Subcutaneous abdominal adipose tissue (tissue), 5 donors: ENCODE data around the gene ANKRD29.
"Not testable (repeated sequence)": the region's sequence is repeated elsewhere in the genome, so short reads cannot be mapped to it uniquely, and the experiment has no call there.

Experiments used
- H3K27ac ChIP-seq: one replicate; pipeline ENCODE4 v1.7.0; 2013; ENCODE audit warnings: low read depth, mild to moderate bottlenecking, inconsistent platforms, low read length, moderate library complexity
- H3K27me3 ChIP-seq, 5 donors: one replicate each; pipeline ENCODE4 v1.7.0; 2013; ENCODE audit warnings: low read length in 5 of 5, inconsistent platforms in 1 of 5; ENCODE audit not compliant: control insufficient read depth in 5 of 5, insufficient read depth in 4 of 5
- H3K36me3 ChIP-seq, 5 donors: one replicate each; pipeline ENCODE4 v1.7.0; 2013; ENCODE audit warnings: low read length in 5 of 5; ENCODE audit not compliant: control insufficient read depth in 5 of 5, insufficient read depth in 5 of 5
- H3K4me1 ChIP-seq, 5 donors: one replicate each; pipeline ENCODE4 v1.7.0; 2013; ENCODE audit warnings: low read length in 5 of 5, mild to moderate bottlenecking in 3 of 5, moderate library complexity in 1 of 5; ENCODE audit not compliant: control insufficient read depth in 5 of 5, insufficient read depth in 5 of 5
- H3K4me3 ChIP-seq, 5 donors: one replicate each; pipeline ENCODE4 v1.7.0; 2013; ENCODE audit warnings: low read length in 5 of 5, low read depth in 1 of 5
- H3K9ac ChIP-seq, 5 donors: one replicate each; pipeline ENCODE4 v1.7.0; 2013; ENCODE audit warnings: low read length in 5 of 5, mild to moderate bottlenecking in 4 of 5, moderate library complexity in 3 of 5
- H3K9me3 ChIP-seq, 5 donors: one replicate each; pipeline ENCODE4 v1.7.0; 2013; ENCODE audit warnings: low read length in 5 of 5; ENCODE audit not compliant: control insufficient read depth in 5 of 5
- donor health status: healthy.
- donor health status: healthy.
- donor health status: healthy.
- donor health status: healthy.
- donor health status: healthy.

The ANKRD29 gene

DNA sequence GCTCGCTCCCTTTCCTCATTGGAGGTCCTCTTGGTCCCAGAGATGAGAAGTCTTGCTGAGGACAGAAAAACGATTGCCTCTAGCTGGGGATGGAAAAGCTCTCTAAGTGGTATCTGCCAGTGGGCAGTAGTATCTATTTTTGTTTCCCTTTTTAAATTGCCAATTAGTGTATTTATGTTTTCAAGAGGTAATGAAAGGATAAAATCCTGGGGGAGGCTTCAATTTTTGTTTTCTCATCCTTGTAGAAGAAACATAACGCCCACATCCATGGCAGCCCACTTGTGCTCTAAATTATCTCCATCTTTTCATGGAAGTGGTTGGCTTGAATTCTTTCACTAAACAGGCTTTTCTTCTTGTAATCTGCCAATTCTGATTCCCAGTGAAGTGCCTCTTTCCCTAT, 14.3 kb downstream of the ANKRD29 start:
- Histone ChIP-seq H3K36me3 (peaks cover 0 to 2% (median 0%) of the 10 kb centered on the region in 5 donors), H3K27me3 (no peaks in the 10 kb centered on the region), H3K4me1 (peaks cover 0 to 52% (median 0%) of the 10 kb centered on the region in 5 donors), H3K9me3 (no peaks in the 10 kb centered on the region), H3K9ac (no peak overlapping the region), H3K4me3 (peak overlapping the region in 1 of 5 donors; percentile 30), H3K27ac (no peak overlapping the region)

DNA sequence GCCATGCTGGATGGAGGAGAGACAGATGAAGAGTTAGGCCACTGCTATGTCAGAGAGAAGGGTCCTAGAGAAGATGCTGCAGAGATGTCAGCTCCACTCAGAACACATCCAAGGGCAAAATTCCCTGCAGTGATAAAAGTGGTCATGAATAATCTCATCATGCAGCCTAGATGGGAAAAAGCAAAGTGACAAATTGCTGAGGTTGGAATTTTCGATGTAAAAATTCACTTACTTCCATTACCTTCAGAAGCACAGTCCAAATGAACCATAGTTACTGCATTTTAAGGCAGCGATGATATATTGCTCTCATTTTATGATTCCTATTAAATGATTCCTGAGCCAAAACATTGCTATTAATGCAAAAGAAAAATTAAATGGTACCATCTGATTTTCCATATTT, 16.4 kb downstream of the ANKRD29 start:
- Histone ChIP-seq H3K9me3 (peaks cover 0 to 10% (median 0%) of the 10 kb centered on the region in 5 donors), H3K36me3 (peaks cover 0 to 2% (median 0%) of the 10 kb centered on the region in 5 donors), H3K9ac (no peak overlapping the region), H3K4me3 (no peak overlapping the region), H3K4me1 (peaks cover 0 to 39% (median 0%) of the 10 kb centered on the region in 5 donors), H3K27me3 (no peaks in the 10 kb centered on the region), H3K27ac (no peak overlapping the region)

DNA sequence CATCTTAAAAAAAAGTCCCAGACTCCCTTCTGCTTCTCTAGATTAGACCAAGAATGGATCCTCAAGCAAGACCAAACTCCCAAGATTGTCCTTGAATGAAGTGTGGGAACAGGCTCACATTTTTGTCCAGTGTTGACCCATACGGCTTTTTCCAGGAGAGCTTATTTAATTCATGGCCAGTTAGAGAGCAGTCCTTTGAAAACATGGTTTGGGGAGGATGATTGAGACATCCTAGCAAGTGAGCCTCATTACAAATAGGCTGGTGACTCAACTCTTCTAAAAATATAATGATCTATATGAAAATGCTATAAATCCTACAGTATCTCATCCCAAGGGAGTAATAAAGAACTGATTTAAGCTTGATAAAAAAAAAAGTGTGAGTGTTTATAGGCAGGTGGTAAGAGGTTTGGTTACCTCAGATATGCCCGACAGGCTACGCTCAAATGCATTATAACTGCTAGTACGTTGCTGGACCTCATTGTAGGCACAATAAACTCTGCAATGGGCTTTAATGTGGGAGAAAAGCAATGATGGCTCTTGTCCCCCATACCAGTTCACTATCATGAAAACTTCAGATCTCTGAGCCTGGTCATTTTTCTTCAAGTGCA, 17.0 kb downstream of the ANKRD29 start:
- Histone ChIP-seq H3K4me3 (no peak overlapping the region), H3K27me3 (no peaks in the 10 kb centered on the region), H3K9me3 (peaks cover 0 to 10% (median 0%) of the 10 kb centered on the region in 5 donors), H3K36me3 (peaks cover 0 to 2% (median 0%) of the 10 kb centered on the region in 5 donors), H3K4me1 (peaks cover 0 to 33% (median 0%) of the 10 kb centered on the region in 5 donors), H3K9ac (no peak overlapping the region), H3K27ac (no peak overlapping the region)

DNA sequence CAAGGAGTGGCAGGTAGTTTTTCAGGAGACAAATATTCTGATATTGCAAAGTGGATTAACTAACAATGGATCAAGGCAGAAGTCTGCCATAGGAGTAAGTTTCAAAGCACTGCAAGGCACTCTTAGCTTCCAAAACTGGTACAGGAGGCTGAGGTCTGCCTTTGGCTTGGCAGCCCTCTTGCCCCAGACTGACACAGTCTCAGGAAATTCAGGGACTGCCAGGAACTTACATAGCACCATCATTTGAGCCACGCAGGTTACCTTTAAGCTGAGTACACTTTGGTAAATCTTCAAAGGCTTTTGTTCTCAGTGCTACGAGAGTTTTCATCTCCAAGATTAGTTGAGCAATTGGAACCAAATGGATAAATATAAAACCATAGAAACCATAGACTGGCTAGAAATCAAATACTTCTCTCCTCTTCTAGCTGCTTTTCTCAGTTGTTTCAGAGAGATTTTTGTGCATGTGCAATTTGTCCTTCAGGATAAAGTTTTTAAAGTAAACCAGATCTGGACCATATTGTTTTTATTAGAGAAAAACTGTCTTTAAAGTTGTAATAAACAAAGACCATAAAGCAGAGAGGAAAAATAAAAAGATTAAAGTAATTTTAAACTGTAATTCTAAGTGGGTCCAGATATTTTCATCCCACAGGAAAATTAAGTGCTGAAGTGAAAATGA, 18.8 kb downstream of the ANKRD29 start:
- H3K36me3 ChIP-seq: peaks cover 0 to 2% (median 0%) of the 10 kb centered on the region in 5 donors
- no peak overlapping the region for H3K9ac ChIP-seq
- H3K4me3 ChIP-seq: no peak overlapping the region
- no peaks in the 10 kb centered on the region for H3K27me3 ChIP-seq
- peaks cover 0 to 10% (median 0%) of the 10 kb centered on the region in 5 donors for H3K9me3 ChIP-seq
- peaks cover 0 to 22% (median 0%) of the 10 kb centered on the region in 5 donors for H3K4me1 ChIP-seq
- no peak overlapping the region for H3K27ac ChIP-seq

DNA sequence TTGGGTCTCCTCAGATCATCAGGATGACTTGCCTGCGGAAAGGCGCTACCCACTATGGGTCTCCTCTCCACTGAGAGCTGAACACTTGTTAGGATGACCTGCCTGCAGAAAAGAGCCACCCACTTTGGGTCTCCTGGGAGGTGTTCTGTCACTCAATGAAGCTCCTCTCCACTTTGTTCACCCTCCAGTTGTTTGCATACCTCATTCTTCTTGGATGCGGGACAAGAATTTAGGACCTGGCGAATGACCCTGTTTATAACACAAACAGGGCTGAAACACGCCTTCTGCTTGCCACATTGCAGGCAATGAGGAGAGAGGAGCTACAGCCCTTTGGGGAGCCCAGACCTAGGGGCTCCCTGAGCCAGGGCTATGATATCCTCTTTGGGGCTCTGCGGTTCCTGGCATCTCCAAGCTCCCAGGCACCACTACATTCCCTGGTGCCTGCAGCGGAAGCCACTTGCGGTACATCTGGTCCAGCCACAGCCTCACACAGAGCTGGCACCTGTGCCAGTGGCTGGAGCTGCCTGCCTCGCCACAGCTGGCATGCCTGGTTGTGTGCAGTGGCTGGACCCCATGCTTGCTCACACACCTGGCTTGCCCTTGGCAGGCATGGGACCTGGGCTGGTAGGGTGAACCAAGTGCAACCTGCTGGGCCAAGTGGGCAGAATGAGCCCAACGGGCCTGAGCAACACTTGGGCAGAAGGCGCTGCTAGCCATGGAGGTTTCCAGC, 20.6 kb downstream of the ANKRD29 start:
- peaks cover 0 to 6% (median 0%) of the 10 kb centered on the region in 5 donors for H3K4me1 ChIP-seq
- no peaks in the 10 kb centered on the region for H3K27me3 ChIP-seq
- H3K4me3 ChIP-seq: no peak overlapping the region
- H3K36me3 ChIP-seq: peaks cover 0 to 2% (median 0%) of the 10 kb centered on the region in 5 donors
- H3K9me3 ChIP-seq: peaks cover 0 to 10% (median 0%) of the 10 kb centered on the region in 5 donors
- H3K9ac ChIP-seq: no peak overlapping the region
- H3K27ac ChIP-seq: no peak overlapping the region

DNA sequence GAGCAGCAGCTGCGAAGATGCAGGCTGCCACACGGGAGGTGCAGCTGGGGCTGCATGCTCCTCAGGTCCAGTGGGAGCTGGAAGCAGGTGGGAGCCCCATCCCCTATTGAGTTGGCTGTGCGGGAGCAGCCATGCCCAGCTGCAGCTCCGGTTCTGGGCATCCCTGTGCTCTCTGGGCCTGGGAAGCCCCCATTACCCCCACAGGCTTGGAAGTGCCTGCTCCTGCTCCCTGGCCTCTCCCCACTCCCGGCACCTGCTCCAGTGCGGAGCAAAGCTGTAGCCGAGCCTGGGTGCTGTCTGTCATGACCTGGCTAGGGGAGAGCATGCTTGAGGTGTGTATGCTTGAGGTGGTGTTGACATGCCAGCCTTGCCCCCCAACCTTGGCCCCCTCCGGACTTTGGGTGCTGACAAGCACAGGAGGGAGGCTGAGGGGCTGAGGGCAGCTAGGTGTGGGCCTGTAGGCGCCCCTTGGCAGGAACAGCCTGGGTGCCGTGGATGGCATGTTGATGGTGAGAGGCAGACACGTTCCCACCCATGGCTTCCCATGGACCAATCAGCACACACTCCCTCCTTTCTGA, 21.5 kb downstream of the ANKRD29 start:
- Histone ChIP-seq H3K27ac (no peak overlapping the region), H3K4me1 (no peaks in the 10 kb centered on the region), H3K27me3 (no peaks in the 10 kb centered on the region), H3K9ac (no peak overlapping the region), H3K36me3 (peaks cover 0 to 2% (median 0%) of the 10 kb centered on the region in 5 donors), H3K9me3 (peaks cover 0 to 10% (median 0%) of the 10 kb centered on the region in 5 donors), H3K4me3 (no peak overlapping the region)

DNA sequence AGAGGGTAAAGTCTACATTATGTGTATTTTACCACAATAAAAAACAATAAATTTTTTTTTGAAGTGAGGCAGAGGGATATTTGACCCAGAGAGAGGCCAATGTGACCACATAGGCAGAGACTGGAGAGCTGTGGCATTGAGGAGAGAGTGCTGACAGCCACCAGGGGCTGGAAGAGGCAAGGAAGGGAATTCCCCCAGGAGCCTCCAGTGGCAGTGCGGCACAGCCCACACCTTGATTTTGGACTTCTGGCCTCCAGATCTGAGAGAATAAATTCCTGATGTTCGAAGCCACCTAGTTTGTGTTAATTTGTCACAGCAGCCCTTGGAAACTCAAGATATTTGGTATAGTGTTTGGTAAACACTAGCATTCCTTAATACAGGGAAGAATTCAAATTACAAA, 22.7 kb downstream of the ANKRD29 start:
- no peaks in the 10 kb centered on the region for H3K4me1 ChIP-seq
- no peaks in the 10 kb centered on the region for H3K36me3 ChIP-seq
- no peak overlapping the region for H3K4me3 ChIP-seq
- no peak overlapping the region for H3K9ac ChIP-seq
- H3K9me3 ChIP-seq: peaks cover 0 to 10% (median 0%) of the 10 kb centered on the region in 5 donors
- H3K27me3 ChIP-seq: no peaks in the 10 kb centered on the region
- no peak overlapping the region for H3K27ac ChIP-seq

DNA sequence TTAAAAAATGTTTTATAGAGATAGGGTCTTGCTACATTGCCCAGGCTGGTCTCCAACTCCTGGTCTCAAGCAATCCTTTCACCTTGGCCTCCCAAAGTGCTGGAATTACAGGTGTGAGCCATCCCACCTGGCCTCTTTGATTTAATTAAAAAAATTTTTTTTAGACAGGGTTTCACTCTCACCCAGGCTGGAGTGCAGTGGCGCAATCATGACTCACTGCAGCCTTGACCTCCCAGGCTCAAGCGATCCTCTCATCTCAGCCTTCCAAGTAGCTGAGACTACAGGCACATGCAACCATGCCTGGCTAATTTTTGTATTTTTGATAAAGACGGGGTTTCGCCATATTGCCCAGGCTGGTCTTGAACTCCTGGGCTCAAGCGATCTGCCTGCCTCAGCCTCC, 26.3 kb downstream of the ANKRD29 start:
- not testable (repeated sequence) for H3K9me3 ChIP-seq

DNA sequence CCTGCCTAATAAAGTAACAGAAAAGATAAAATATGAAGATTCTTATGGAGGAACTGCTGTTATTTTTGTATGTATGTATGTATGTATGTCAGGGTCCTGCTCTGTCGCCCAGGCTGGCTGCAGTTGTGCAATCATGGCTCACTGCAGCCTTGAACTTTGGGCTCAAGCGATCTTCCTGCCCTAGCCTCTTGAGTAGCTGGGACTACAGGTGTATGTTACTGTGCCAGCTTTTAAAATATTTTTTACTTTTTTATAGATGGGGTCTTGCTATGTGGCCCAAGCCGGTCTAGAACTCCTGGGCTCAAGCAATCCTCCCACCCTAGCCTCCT, 26.7 kb downstream of the ANKRD29 start:
- Histone ChIP-seq H3K9ac (no peak overlapping the region), H3K36me3 (no peaks in the 10 kb centered on the region), H3K27ac (no peak overlapping the region), H3K4me1 (peaks cover 0 to 3% (median 0%) of the 10 kb centered on the region in 5 donors), H3K4me3 (no peak overlapping the region), H3K9me3 (no peaks in the 10 kb centered on the region), H3K27me3 (peaks cover 0 to 3% (median 0%) of the 10 kb centered on the region in 5 donors)

More for the DNA sequence above, 26.3 kb downstream of the ANKRD29 start:
- not testable (repeated sequence) for H3K27ac ChIP-seq, H3K27me3 ChIP-seq, H3K36me3 ChIP-seq, H3K4me1 ChIP-seq, H3K9ac ChIP-seq, H3K4me3 ChIP-seq
